T-helper 1 cell treated with Interleukin-12 subunit alpha and Interleukin-12 subunit beta and Interleukin-4 antibody, amounts not matched to agents 30 ng/mL and 1 ng/mL, for 36 hours (primary cell): ENCODE measurements around the gene SLC46A3. TPM values are rescaled to one million over a fixed set of nuclear protein-coding genes. Genes with fewer than 3 reads are reported as not detected.
"Not testable (repeated sequence)": the region's sequence is repeated elsewhere in the genome, so short reads cannot be mapped to it uniquely, and the experiment has no call there.

ENCODE experiments used
- intact Hi-C: fragments of 100-400 bp; cut with micrococcal nuclease; formaldehyde crosslinking; loops from one replicate; pipeline ENCODE4 v1.15.1; 2024
- total RNA-seq: library from RNA; stranded (reverse); gene quantifications from 2 replicates; pipeline ENCODE4 v1.2.3, GENCODE V29; 2022

SLC46A3 gene
- total RNA-seq, 1 donor from 2014 or later, result 11.4 TPM

- intact Hi-C loops, result no loop called here
These were observed 16.8 kb upstream of the SLC46A3 start for GRCh38 chr13:28735481-28736029.

GRCh38 chr13:28734906-28735305 lies 16.1 kb upstream of the SLC46A3 start:
- intact Hi-C loops, result no loop called here

DNA sequence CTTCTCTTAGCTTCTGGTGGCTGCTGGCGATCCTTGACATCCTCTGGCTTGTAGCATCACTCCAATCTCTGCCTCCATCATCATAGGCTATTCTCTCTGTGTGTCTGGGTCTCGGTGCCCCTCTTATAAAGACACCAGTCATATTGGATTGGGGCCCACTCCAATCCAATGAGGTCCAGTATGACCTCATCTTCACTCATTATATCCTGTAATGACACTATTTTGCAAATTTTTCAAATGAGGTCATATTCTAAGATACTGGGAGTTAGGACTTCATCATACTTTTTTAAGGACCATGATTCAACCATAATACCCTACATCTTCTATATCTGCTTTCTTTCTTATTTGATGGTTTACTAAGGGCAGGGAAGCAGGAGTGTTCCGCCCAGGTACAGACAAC lies 12.0 kb upstream of the SLC46A3 start:
- intact Hi-C loops, result no loop called here

DNA sequence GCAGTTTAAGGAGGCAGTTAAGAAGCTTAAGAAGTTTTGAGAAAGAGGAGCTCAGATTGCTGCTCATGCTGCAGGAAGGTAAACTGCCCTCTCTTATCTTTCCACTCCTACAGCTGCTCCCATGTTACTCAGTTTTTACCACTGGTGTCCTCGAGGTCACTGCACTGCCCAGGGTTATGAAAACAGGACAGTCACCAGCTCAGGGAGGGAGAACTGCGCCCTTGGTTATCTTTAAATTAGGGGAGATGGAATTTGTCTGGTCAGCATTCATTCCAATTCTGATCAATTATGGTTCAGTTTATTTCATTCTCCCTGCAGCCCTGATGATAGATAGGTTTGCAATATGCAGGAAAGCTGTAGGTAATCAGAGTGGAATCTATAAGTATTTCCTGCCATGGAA lies 10.8 kb upstream of the SLC46A3 start:
- intact Hi-C loops, result no loop called here

- intact Hi-C loops, result no loop called here
These were observed 9.9 kb upstream of the SLC46A3 start for GRCh38 chr13:28728642-28729041.

GRCh38 chr13:28725046-28725610 lies 6.4 kb upstream of the SLC46A3 start:
- intact Hi-C loops, result no loop called here

DNA sequence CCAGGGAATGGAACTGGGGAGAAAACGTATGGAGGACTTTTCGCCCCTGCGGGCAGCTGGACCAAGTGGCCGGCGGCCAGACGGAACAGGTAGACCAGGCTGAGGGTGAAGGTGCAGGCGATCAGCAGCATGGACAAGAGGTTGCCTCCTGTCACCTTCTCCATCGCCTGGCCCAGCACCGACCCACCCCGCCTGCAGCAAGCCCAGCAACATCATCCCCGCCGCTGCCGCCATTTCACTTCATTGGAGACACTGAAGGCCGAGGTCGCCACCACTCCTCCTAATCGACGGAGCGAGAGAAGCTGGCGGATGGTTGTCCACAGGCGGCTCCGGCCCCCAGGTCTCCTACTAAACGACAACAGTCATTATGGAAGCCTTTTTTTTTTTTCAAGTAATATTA lies 5.0 kb upstream of the SLC46A3 start:
- intact Hi-C loops, result no loop called here

- intact Hi-C loops, result loop anchor here (1.0 to 5.0 kb wide), 8 partner anchors 11 to 1467 kb away; partner anchors contain the start of genes LNX2, PAN3 and RPL21
These were observed 671 bp upstream of the SLC46A3 start for GRCh38 chr13:28719227-28720055.

DNA sequence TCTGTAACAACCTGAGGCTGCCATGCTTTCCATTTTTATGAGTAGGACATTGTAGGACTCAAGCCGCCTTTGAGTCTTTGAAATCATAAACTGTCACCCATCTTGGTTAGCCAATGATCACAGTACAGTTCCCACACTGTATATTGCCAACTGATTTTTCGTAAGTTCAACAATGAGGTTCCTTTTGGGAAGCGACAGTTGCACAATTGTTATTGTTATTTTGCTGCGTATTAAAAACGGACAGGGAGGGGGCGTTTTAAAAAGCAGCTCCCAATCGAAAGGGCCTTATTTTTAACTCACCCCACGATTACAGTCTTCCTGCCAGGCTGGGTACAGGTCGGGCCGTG lies 601 bp downstream of the SLC46A3 start:
- intact Hi-C loops, result loop anchor here (1.0 to 5.0 kb wide), 6 partner anchors 37 to 1466 kb away; partner anchors contain the start of genes POMP and RPL21

- intact Hi-C loops, result loop anchor here (5.0 kb wide), 2 partner anchors 225 to 1465 kb away; partner anchors contain the start of gene RPL21
These were observed 1.6 kb downstream of the SLC46A3 start for GRCh38 chr13:28717170-28717569.

GRCh38 chr13:28716511-28716910 lies 2.3 kb downstream of the SLC46A3 start:
- intact Hi-C loops, result loop anchor here (5.0 kb wide), 2 partner anchors 224 to 1464 kb away; partner anchors contain the start of gene RPL21

DNA sequence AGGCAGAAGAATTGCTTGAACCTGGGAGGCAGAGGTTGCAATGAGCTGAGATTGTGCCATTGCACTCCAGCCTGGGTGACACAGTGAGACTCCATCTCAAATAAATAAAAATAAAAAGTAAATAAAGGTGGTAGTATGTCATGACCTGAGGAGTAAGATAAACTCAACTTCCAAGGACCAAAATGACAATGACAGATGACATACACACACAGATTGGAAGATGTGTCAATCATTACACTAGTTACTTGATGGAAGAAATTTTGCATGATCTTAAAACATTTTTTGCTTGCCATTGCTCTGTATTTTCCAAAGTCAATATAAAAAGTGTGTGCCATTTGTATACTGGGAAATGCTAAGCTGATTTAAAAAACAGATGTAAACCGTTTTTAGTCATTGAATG lies 4.1 kb downstream of the SLC46A3 start:
- intact Hi-C loops, result loop anchor here (5.0 kb wide), 2 partner anchors 222 to 1462 kb away; partner anchors contain the start of gene RPL21

GRCh38 chr13:28710161-28710560 lies 8.6 kb downstream of the SLC46A3 start:
- intact Hi-C loops, result no loop called here

DNA sequence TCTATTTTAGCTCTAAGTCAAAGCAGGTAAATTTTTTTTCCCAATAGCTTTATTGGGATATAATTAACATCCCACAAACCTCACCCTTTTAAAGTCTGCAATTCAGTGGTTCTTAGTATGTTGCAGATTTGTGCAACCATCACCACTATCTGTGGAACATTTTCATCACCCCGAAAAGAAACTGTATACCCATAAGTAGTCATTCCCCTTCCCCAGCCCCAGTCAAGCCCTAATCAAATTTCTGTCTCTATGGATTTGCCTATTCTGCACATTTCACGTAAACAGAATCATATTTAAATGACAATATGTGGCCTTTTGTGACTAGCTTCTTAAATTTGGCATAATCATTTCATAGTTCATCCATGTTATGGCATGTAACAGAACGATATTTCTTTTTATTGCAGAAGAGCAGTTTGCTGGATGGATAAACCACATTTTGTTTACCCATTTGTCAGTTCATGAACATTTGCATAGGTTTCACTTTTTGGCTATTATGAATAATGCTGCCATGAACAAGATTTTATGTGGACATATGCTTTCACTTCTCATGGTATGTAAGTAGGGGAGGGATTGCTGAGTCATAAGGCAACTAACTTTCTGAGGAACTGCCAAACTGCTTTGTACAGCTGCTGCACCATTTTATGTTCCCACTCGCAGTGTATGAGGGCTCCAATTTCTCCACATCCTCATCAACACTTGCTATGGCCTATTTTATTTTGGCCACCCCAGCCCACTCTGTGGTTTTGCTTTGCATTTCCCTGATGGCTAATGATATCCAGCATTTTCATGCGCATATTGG lies 10.9 kb downstream of the SLC46A3 start:
- intact Hi-C loops, result loop anchor here (1.0 kb wide), 2 partner anchors 11 to 49 kb away; partner anchors contain the start of gene POMP

GRCh38 chr13:28705461-28706083 lies 13.2 kb downstream of the SLC46A3 start:
- intact Hi-C loops, result no loop called here

- intact Hi-C loops, result no loop called here
These were observed 13.9 kb downstream of the SLC46A3 start for GRCh38 chr13:28704919-28705318.

GRCh38 chr13:28704282-28704681 lies 14.5 kb downstream of the SLC46A3 start:
- intact Hi-C loops, result no loop called here

- intact Hi-C loops, result no loop called here
These were observed 19.5 kb downstream of the SLC46A3 start for GRCh38 chr13:28699246-28699645.

GRCh38 chr13:28697441-28697840 lies 21.3 kb downstream of the SLC46A3 start:
- intact Hi-C loops, result no loop called here

- intact Hi-C loops, result not testable (repeated sequence)
These were observed 24.9 kb downstream of the SLC46A3 start for GRCh38 chr13:28693605-28694491.
